MM.1S (cell line): Measurements from ENCODE around the gene ATP6V0B.

Experiments
- DNase-seq: peaks from one replicate; pipeline ENCODE4 v3.0.0-alpha.2; 2015
- H2AFZ ChIP-seq: fragments of 300-600 bp; sonication (generic); 2 replicates; pipeline ENCODE4 v1.6.0; 2016; ENCODE audit warnings: antibody characterized with exemption, low read length
- H3F3A ChIP-seq: fragments of 300-600 bp; sonication (generic); 2 replicates; pipeline ENCODE4 v1.6.1; 2016; ENCODE audit warnings: mild to moderate bottlenecking, antibody characterized with exemption, low read length, moderate library complexity, mixed read lengths; ENCODE audit not compliant: insufficient read depth
- H3K27ac ChIP-seq: fragments of 300-600 bp; sonication (generic); 2 replicates; pipeline ENCODE4 v1.5.1; 2016; ENCODE audit warnings: mild to moderate bottlenecking, low read length
- H3K27me3 ChIP-seq: fragments of 300-600 bp; sonication (generic); replicated peaks from 2 replicates; pipeline ENCODE4 v1.6.0; 2016; ENCODE audit warnings: low read length; ENCODE audit not compliant: insufficient read depth
- H3K36me3 ChIP-seq: fragments of 300-600 bp; sonication (generic); replicated peaks from 2 replicates; pipeline ENCODE4 v1.6.1; 2016; ENCODE audit warnings: mild to moderate bottlenecking, low read length, mixed read lengths; ENCODE audit not compliant: insufficient read depth
- H3K4me1 ChIP-seq: fragments of 300-600 bp; sonication (generic); 2 replicates; pipeline ENCODE4 v1.6.1; 2016; ENCODE audit warnings: low read length, mixed read lengths
- H3K4me2 ChIP-seq: fragments of 300-600 bp; sonication (generic); 2 replicates; pipeline ENCODE4 v1.6.0; 2016; ENCODE audit warnings: low read depth, low read length
- H3K4me3 ChIP-seq: fragments of 300-600 bp; sonication (generic); 2 replicates; pipeline ENCODE4 v1.5.1; 2016; ENCODE audit warnings: low read length, mixed read lengths
- H3K79me2 ChIP-seq: fragments of 300-600 bp; sonication (generic); 2 replicates; pipeline ENCODE4 v1.6.1; 2016; ENCODE audit warnings: mixed run types, low read length, mixed read lengths
- H3K9ac ChIP-seq: fragments of 300-600 bp; sonication (generic); 2 replicates; pipeline ENCODE4 v1.6.1; 2016; ENCODE audit warnings: low read length, mixed read lengths
- H3K9me2 ChIP-seq: fragments of 300-600 bp; sonication (generic); replicated peaks from 2 replicates; pipeline ENCODE4 v1.6.1; 2016; ENCODE audit warnings: mild to moderate bottlenecking, low read length, mixed read lengths; ENCODE audit not compliant: insufficient read depth
- H3K9me3 ChIP-seq: fragments of 300-600 bp; sonication (generic); replicated peaks from 2 replicates; pipeline ENCODE4 v1.6.1; 2016; ENCODE audit warnings: mild to moderate bottlenecking, low read length, mixed read lengths; ENCODE audit not compliant: insufficient read depth
- H4K20me1 ChIP-seq: fragments of 300-600 bp; sonication (generic); 2 replicates; pipeline ENCODE4 v1.6.1; 2016; ENCODE audit warnings: mild to moderate bottlenecking, low read length, moderate library complexity, mixed read lengths; ENCODE audit not compliant: insufficient read depth
- EZH2 ChIP-seq: fragments of 300-600 bp; sonication (generic); optimal IDR thresholded peaks from 2 replicates; pipeline ENCODE3; 2017; ENCODE audit warnings: low read depth, mild to moderate bottlenecking, antibody characterized with exemption, low read length, mixed read lengths
- EZH2phosphoT487 ChIP-seq: fragments of 300-600 bp; sonication (generic); IDR thresholded peaks from 2 replicates; pipeline ENCODE4 v1.6.1; 2018; ENCODE audit warnings: antibody characterized with exemption, low read length
- TF ChIP-seq, protein P1 (sequence below): fragments of 300-600 bp; sonication (generic); IDR thresholded peaks from 2 replicates; pipeline ENCODE4 v1.5.1; 2016; ENCODE audit warnings: antibody characterized with exemption, low read length, mixed read lengths

Gene ATP6V0B

DNA sequence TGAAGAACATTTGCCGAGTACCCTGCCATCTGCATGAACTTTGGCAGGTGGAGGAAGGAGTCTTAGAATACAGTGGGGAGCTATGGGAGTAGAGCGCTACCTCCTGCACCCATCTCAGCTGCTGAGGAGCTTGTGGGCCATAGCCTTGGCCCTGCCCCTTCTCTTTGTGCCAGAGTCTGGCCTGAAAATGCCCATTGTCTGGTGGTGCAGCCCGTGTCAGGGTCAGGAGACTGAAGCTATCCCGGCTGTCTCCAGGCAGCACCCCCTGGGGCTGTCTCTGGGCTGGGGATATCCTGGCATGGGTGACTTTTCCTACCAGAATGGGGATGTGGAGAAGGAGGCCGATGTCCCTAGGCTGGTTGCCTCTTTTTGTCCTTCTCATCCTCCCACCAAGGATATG lies 20.7 kb upstream of the ATP6V0B start:
- H3K4me1 ChIP-seq = no peaks in the 10 kb centered on the region
- no peak overlapping the region for H3K4me3 ChIP-seq
- H3K9me2 ChIP-seq = no peaks in the 10 kb centered on the region
- H3K36me3 ChIP-seq = no peaks in the 10 kb centered on the region
- no peak overlapping the region for H2AFZ ChIP-seq
- no peaks in the 10 kb centered on the region for H3F3A ChIP-seq
- no peaks in the 10 kb centered on the region for H4K20me1 ChIP-seq
- no peak overlapping the region for H3K4me2 ChIP-seq
- H3K9ac ChIP-seq = no peak overlapping the region
- no peak for DNase-seq
- H3K79me2 ChIP-seq = peaks cover 2% of the 10 kb centered on the region; the same call in 1 of the 2 replicates
- H3K9me3 ChIP-seq = no peaks in the 10 kb centered on the region
- TF ChIP-seq, protein P1, sequence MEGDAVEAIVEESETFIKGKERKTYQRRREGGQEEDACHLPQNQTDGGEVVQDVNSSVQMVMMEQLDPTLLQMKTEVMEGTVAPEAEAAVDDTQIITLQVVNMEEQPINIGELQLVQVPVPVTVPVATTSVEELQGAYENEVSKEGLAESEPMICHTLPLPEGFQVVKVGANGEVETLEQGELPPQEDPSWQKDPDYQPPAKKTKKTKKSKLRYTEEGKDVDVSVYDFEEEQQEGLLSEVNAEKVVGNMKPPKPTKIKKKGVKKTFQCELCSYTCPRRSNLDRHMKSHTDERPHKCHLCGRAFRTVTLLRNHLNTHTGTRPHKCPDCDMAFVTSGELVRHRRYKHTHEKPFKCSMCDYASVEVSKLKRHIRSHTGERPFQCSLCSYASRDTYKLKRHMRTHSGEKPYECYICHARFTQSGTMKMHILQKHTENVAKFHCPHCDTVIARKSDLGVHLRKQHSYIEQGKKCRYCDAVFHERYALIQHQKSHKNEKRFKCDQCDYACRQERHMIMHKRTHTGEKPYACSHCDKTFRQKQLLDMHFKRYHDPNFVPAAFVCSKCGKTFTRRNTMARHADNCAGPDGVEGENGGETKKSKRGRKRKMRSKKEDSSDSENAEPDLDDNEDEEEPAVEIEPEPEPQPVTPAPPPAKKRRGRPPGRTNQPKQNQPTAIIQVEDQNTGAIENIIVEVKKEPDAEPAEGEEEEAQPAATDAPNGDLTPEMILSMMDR = no peak
- no peak for TF ChIP-seq EZH2
- TF ChIP-seq EZH2phosphoT487 = no peak
- H3K27ac ChIP-seq = no peak overlapping the region
- H3K27me3 ChIP-seq = no peaks in the 10 kb centered on the region

DNA sequence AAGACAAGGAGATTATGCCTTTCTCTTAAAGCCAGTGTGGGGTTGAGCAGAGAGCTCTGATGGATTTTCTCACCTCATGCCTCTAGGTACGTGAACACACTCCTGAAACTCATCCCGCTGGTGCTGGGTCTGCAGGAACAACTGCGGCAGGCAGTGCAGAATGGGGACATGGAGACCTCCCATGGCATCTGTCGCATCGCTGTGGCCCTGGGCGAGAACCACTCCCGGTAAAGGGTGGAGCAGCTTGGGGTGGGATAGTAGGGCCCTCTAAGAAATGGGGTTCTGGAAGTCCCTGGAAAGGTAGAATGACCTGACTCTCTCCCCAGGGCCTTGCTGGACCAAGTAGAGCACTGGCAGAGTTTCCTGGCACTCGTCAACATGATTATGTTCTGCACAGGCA lies 18.5 kb upstream of the ATP6V0B start:
- Histone ChIP-seq H4K20me1 (no peaks in the 10 kb centered on the region), H3K4me1 (no peaks in the 10 kb centered on the region), H3F3A (no peaks in the 10 kb centered on the region), H3K4me2 (no peak overlapping the region), H3K27ac (no peak overlapping the region), H3K9ac (no peak overlapping the region), H3K4me3 (no peak overlapping the region), H2AFZ (no peak overlapping the region), H3K27me3 (no peaks in the 10 kb centered on the region), H3K9me3 (no peaks in the 10 kb centered on the region), H3K9me2 (no peaks in the 10 kb centered on the region), H3K36me3 (no peaks in the 10 kb centered on the region), H3K79me2 (no peaks in the 10 kb centered on the region)
- no peak for DNase-seq
- no peak for TF ChIP-seq EZH2
- TF ChIP-seq, protein P1 = no peak
- TF ChIP-seq EZH2phosphoT487 = no peak

DNA sequence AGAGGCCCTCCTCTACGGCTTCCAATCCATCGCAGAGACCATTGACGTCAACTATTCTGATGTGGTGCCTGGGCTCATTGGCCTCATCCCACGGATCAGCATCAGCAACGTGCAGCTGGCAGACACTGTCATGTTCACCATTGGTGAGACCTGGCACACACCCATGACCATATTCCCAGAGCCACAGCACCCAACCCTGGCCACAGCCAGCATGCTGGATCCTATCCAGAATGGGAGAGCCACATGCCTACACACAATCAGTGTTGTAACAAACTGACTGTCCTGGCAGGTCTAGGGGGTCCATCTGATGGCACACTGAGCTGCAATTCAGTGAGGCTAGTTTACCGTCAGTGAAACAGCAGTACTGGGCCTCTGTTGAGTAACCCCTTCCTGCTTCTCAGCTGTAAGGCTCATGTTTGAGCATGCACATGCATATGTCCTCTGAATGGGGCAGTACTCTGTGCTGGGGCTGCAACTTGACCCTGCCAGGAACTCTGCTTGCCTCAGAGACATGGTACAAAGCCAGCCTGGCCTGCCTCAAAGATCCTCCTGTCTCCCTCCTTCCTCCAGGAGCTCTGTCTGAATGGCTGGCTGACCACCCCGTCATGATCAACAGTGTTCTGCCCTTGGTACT lies 17.2 kb upstream of the ATP6V0B start:
- Histone ChIP-seq H3K4me2 (no peak overlapping the region), H3K4me3 (no peak overlapping the region), H3K36me3 (no peaks in the 10 kb centered on the region), H4K20me1 (no peaks in the 10 kb centered on the region), H3K9me3 (no peaks in the 10 kb centered on the region), H3K9me2 (no peaks in the 10 kb centered on the region), H3K27me3 (no peaks in the 10 kb centered on the region), H3K4me1 (no peaks in the 10 kb centered on the region), H3K9ac (no peak overlapping the region), H2AFZ (no peak overlapping the region), H3F3A (no peaks in the 10 kb centered on the region), H3K79me2 (no peaks in the 10 kb centered on the region), H3K27ac (no peak overlapping the region)
- no peak for DNase-seq
- TF ChIP-seq EZH2 = no peak
- TF ChIP-seq, protein P1 = no peak
- no peak for TF ChIP-seq EZH2phosphoT487
